ENCODE results near the gene MYL11.

GRCh38 chr16:30417529-30418349 lies 43.1 kb downstream of the MYL11 start:
- TF ChIP-seq EZH2 (IDR thresholded peaks at IDR 0.05; ENCODE audit: insufficient read depth, poor library complexity, severe bottlenecking): no peak
- no peak for TF ChIP-seq EZH2phosphoT487 (IDR thresholded peaks at IDR 0.05; ENCODE audit: insufficient read depth, low read depth)

All from GM23248 (cell line).